ENCODE data around the gene TMTC4.

DNA sequence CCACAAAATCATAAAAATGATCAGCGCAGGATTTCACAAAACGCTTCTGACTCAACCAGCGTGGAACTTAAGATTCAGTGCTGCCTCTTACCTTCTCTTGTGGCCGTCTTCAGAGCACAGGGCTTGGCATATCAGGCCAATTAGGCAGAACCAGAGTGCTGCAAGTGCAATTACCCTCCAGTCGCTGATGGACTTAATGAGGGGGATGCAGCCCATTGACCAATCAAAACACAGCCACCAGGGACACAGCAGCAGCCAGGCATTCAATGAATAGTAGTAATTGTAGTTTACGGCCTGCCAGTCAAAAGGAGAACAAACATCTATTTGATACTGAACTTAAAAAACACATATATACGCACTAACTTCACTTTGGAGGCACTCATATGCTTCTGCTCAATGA is 38.2 kb downstream of the TMTC4 start:
- TF ChIP-seq CTCF (conservative IDR thresholded peaks at IDR 0.05; ENCODE audit: low read length) (no peak), EZH2phosphoT487 (IDR thresholded peaks at IDR 0.05; ENCODE audit: borderline replicate concordance, low read depth, low read length) (no peak)
